BJ (cell line): Measurements from ENCODE around the gene DNM3. TPM values are rescaled to one million over a fixed set of nuclear protein-coding genes. Genes with fewer than 3 reads are reported as not detected.

Experiments used
- CTCF ChIA-PET: fragments of 350-600 bp; formaldehyde crosslinking; extraction: SDS; loops from one replicate; lab custom pipeline; 2021; ENCODE audit warnings: antibody characterized with exemption, inconsistent platforms; lab: Yijun Ruan, JAX
- POLR2A ChIA-PET: fragments of 300-600 bp; sonication (Branson Sonifier 250); formaldehyde crosslinking; extraction: SDS; loops from one replicate; lab custom pipeline; 2021; ENCODE audit warnings: antibody characterized with exemption; lab: Charles Lee
- DNase-seq: peaks from one replicate; pipeline ENCODE4 v3.0.0-alpha.2; 2011; ENCODE audit warnings: low read depth
- H3K27me3 ChIP-seq: 2 replicates; pipeline ENCODE4 v1.6.0; 2011; ENCODE audit warnings: low read length; ENCODE audit not compliant: control insufficient read depth, insufficient read depth
- H3K36me3 ChIP-seq: 2 replicates; pipeline ENCODE4 v1.5.1; 2011; ENCODE audit warnings: low read length; ENCODE audit not compliant: control insufficient read depth, insufficient read depth
- H3K4me3 ChIP-seq: 2 replicates; pipeline ENCODE4 v1.5.1; 2011; ENCODE audit warnings: low read depth, mild to moderate bottlenecking, control low read depth, low read length
- polyA plus RNA-seq: library from polyadenylated mRNA; depleted of rRNA; stranded (reverse); fragments of >200 nt; gene quantifications from 2 replicates; pipeline ENCODE4 v1.2.3, GENCODE V29; 2011
- TF ChIP-seq, protein P1 (sequence below): IDR thresholded peaks from 2 replicates; pipeline ENCODE4 v1.5.1; 2011; ENCODE audit warnings: low read depth, mild to moderate bottlenecking, control low read depth, inconsistent platforms, low read length, moderate library complexity; ENCODE audit not compliant: insufficient read depth

DNM3 gene
- polyA plus RNA-seq, 1 experiment = 0.26 TPM

DNA sequence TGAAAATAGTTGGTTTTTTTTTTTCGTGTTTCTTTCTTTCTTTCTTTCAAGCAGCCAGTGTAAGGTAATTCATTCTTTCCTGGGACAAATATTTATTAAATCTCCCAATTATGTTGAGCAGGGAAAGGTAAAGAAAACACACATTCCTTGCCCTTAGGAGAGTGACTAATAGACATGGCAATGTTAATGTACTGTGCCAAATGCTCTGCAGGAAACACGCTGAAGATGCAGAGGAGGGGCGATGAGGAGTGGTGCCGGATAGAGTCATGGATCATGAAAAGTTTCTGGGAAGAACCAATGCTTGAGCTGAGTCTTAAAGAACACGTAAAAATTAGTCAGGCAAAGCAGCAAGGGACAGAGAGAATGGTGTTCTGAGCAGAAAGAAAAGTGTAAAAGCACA is 199.2 kb downstream of the DNM3 start:
- DNase-seq = peak; percentile 22
- no peak overlapping the region for H3K4me3 ChIP-seq
- no peaks in the 10 kb centered on the region for H3K27me3 ChIP-seq
- TF ChIP-seq, protein P1, sequence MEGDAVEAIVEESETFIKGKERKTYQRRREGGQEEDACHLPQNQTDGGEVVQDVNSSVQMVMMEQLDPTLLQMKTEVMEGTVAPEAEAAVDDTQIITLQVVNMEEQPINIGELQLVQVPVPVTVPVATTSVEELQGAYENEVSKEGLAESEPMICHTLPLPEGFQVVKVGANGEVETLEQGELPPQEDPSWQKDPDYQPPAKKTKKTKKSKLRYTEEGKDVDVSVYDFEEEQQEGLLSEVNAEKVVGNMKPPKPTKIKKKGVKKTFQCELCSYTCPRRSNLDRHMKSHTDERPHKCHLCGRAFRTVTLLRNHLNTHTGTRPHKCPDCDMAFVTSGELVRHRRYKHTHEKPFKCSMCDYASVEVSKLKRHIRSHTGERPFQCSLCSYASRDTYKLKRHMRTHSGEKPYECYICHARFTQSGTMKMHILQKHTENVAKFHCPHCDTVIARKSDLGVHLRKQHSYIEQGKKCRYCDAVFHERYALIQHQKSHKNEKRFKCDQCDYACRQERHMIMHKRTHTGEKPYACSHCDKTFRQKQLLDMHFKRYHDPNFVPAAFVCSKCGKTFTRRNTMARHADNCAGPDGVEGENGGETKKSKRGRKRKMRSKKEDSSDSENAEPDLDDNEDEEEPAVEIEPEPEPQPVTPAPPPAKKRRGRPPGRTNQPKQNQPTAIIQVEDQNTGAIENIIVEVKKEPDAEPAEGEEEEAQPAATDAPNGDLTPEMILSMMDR = no peak
- CTCF ChIA-PET = interaction anchor here (1.1 to 1.7 kb wide), 7 partner anchors 11 to 389 kb away, joined by 3 to 5 read pairs (median 3); no protein-coding TSS in a partner anchor
- POLR2A ChIA-PET = interaction anchor here (0.5 kb wide), 1 partner anchor 30 kb away, joined by 4 read pairs; no protein-coding TSS in a partner anchor
- no peaks in the 10 kb centered on the region for H3K36me3 ChIP-seq

DNA sequence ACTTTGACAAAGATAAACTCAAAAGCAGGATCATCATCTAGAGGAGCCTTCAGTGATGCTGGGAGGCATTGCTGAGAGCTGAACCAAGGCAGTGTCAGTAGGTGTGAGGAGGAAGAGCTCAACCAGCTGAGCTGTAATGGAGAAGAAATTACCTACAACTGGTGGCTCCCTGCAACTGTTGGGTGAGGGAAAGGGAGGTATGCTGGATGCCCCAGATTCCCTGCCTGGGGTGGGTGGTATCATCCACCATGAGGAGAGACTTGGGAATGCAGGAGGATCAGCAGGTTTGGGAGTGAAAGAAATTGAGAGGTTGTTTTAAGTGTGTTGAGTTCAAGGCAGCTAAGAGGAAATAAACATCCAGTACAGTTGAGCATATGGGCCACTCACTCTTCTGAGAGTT is 199.8 kb downstream of the DNM3 start:
- Histone ChIP-seq H3K36me3 (no peaks in the 10 kb centered on the region), H3K27me3 (no peaks in the 10 kb centered on the region), H3K4me3 (no peak overlapping the region)
- TF ChIP-seq, protein P1 = no peak
- DNase-seq = no peak
- ChIA-PET POLR2A (interaction anchor here (0.5 kb wide), 1 partner anchor 30 kb away, joined by 4 read pairs; no protein-coding TSS in a partner anchor), CTCF (interaction anchor here (1.2 to 1.7 kb wide), 5 partner anchors 12 to 389 kb away, joined by 3 to 5 read pairs (median 4); no protein-coding TSS in a partner anchor)

DNA sequence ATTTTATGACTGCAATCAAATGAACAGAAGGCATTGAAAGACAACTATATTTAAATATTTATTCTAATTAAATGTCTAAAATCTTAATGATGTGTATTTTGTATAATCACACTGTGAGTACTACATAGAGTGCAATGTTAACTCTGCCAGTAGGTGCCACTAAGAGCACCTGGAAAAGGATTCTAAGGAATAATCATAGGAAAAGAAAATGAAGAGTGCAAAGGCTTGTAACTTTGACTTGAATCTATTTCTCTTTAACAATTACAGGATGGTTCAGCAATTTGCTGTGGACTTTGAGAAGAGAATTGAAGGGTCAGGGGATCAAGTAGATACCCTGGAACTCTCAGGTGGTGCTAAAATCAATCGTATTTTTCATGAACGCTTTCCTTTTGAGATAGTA is 200.4 kb downstream of the DNM3 start:
- CTCF ChIA-PET = interaction anchor here (1.2 to 1.7 kb wide), 3 partner anchors 13 to 358 kb away, joined by 3 to 4 read pairs (median 4); no protein-coding TSS in a partner anchor
- TF ChIP-seq, protein P1 = peak; percentile 41
- POLR2A ChIA-PET = no interaction called here
- Histone ChIP-seq H3K4me3 (no peak overlapping the region), H3K36me3 (no peaks in the 10 kb centered on the region), H3K27me3 (no peaks in the 10 kb centered on the region)
- no peak for DNase-seq

DNA sequence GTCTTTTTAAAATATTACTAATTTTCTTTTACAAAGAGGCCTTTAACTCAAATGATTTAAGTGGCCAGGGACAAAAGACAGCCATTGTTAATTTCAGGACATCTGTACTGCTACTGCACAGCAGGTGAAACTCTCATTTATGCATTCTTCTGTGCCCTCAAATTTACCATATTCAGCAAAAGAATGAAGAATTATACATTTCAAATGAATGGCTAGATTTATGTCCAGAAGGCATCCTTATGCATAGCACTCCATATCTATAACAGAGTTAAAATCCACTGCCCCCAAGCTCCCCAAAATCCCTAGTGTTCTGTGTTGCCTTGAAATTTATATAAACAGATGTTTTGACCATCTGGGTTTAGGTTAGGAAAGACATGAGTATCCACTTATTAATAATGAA is 202.6 kb downstream of the DNM3 start:
- no peaks in the 10 kb centered on the region for H3K27me3 ChIP-seq
- H3K4me3 ChIP-seq = no peak overlapping the region
- no peak for DNase-seq
- TF ChIP-seq, protein P1 = no peak
- POLR2A ChIA-PET = interaction anchor here (0.6 kb wide), 1 partner anchor 1689 kb away, joined by 5 read pairs; no protein-coding TSS in a partner anchor
- CTCF ChIA-PET = interaction anchor here (0.6 to 1.1 kb wide), 3 partner anchors 26 to 401 kb away, joined by 3 to 7 read pairs (median 4); no protein-coding TSS in a partner anchor
- no peaks in the 10 kb centered on the region for H3K36me3 ChIP-seq

DNA sequence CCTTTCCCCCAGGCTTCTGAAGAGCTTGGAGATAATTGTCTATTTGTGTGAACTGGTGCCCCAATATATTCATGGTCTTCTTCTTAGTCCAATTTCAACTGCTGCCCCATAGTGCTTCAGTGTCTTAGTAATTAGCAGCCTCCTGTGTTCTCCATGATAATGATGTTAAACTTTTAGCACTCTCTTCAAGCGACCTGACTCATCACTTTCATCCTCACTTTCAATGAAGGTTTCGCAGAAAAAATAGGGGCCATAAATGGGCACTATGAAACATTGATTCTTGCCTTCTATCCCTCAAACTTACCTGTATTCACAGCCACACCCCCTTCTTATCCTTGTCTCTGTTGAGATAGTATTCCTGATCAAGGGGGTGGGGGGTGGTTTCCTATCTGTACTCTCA is 210.6 kb downstream of the DNM3 start:
- no peaks in the 10 kb centered on the region for H3K27me3 ChIP-seq
- H3K36me3 ChIP-seq = no peaks in the 10 kb centered on the region
- ChIA-PET POLR2A (no interaction called here), CTCF (interaction anchor here (1.0 to 1.5 kb wide), 3 partner anchors 12 to 38 kb away, joined by 3 to 4 read pairs (median 4); no protein-coding TSS in a partner anchor)
- DNase-seq = no peak
- H3K4me3 ChIP-seq = no peak overlapping the region
- TF ChIP-seq, protein P1 = no peak
